Neuron (in vitro differentiated cells): ENCODE measurements around the gene ACACA.

Experiments
- H2AFZ ChIP-seq: one replicate; pipeline ENCODE4 v1.6.1; 2013; ENCODE audit warnings: low read depth, mild to moderate bottlenecking, inconsistent platforms, low read length, moderate library complexity
- H3K27me3 ChIP-seq: one replicate; pipeline ENCODE4 v1.6.1; 2013; ENCODE audit warnings: low read length; ENCODE audit not compliant: insufficient read depth
- H3K36me3 ChIP-seq: one replicate; pipeline ENCODE4 v1.6.1; 2013; ENCODE audit warnings: low read length; ENCODE audit not compliant: insufficient read depth
- H3K4me1 ChIP-seq: one replicate; pipeline ENCODE4 v1.6.1; 2013; ENCODE audit warnings: low read length; ENCODE audit not compliant: insufficient read depth
- H3K4me3 ChIP-seq: 2 replicates; pipeline ENCODE4 v1.5.1; 2013; ENCODE audit warnings: mild to moderate bottlenecking, low read length, moderate library complexity
- H3K9me3 ChIP-seq: one replicate; pipeline ENCODE4 v1.6.1; 2013; ENCODE audit warnings: low read length

ACACA gene

DNA sequence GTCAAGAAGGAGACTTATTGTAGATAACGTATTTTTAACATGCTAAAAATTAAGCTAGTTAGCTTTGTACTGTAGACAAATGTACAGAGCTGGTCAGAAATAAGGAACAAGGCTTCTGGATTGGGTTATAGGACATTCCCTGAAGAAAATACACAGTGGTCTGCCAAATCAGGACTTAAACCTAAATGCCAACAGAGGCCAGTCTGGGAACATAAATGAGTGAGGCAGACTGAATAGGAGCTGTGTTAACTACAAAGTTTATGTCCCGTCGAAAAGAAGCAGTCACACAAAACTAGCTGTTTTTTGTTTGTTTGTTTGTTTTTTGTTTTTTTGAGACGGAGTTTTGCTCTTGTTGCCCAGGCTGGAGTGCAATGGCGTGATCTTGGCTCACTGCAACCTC, 151.2 kb downstream of the ACACA start:
- no peaks in the 10 kb centered on the region for H3K27me3 ChIP-seq
- H2AFZ ChIP-seq: no peak overlapping the region
- no peaks in the 10 kb centered on the region for H3K9me3 ChIP-seq
- peaks cover 58% of the 10 kb centered on the region for H3K36me3 ChIP-seq
- no peaks in the 10 kb centered on the region for H3K4me1 ChIP-seq
- H3K4me3 ChIP-seq: no peak overlapping the region

DNA sequence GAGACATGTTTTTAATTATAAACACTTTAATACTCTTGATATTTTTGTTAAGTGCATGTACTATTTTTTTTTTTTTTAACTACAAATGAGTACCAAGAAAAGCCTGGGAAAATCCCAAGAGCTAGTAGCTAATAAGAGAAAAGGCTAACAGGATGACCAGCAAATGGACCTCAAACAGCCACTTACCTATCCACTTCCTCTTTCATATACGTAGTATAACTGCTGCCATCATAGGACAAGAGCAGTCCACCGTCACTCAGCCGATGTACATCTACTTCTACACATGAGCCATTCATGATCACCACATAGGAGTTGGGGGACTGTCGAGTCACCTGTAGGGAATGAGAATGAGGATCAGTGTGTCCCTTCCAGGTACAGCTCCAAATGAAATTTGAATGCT, 158.8 kb downstream of the ACACA start:
- no peak overlapping the region for H3K4me3 ChIP-seq
- no peaks in the 10 kb centered on the region for H3K9me3 ChIP-seq
- H2AFZ ChIP-seq: no peak overlapping the region
- H3K36me3 ChIP-seq: peaks cover 84% of the 10 kb centered on the region
- no peaks in the 10 kb centered on the region for H3K27me3 ChIP-seq
- H3K4me1 ChIP-seq: no peaks in the 10 kb centered on the region

DNA sequence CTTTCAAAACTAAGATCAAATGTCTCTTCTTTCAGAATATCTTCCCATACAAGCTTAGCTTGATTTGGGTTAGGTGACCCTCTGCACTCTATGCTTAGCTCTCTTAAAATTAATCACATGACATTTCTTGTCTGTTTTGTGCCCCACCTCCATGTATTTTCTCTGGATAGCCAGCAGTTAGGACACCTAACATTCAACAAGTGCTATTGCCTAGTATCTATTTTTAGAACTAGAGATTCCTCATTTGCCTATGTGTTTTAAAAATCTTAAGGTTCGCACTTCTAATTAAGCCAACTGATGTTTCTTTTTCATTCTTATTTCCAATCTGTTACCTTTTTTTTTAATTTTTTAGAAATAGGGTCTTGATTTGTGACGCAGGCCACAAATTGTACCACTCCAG, 160.6 kb downstream of the ACACA start:
- peaks cover 85% of the 10 kb centered on the region for H3K36me3 ChIP-seq
- no peak overlapping the region for H3K4me3 ChIP-seq
- no peaks in the 10 kb centered on the region for H3K27me3 ChIP-seq
- H2AFZ ChIP-seq: no peak overlapping the region
- no peaks in the 10 kb centered on the region for H3K9me3 ChIP-seq
- no peaks in the 10 kb centered on the region for H3K4me1 ChIP-seq

DNA sequence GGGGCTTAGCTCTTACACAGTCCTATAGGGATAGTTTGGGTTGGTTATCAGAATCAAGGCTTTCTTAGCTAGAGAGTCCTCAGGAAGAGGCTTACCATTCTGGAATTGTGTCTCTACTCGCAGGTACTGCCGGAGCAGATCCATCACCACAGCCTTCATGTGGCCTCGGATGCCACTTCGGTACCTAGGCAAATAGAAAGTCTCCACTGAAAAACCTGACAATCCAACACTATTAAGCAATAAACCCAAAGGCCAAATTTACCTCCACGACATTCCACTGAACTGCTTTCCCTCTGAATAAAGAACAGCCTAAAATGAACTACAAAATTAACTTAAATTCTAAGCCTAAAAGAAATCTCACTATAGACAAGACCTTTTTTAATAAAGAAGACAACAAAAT, 166.3 kb downstream of the ACACA start:
- Histone ChIP-seq H3K9me3 (no peaks in the 10 kb centered on the region), H3K4me3 (no peak overlapping the region), H3K4me1 (no peaks in the 10 kb centered on the region), H3K27me3 (no peaks in the 10 kb centered on the region), H2AFZ (no peak overlapping the region), H3K36me3 (peaks cover 84% of the 10 kb centered on the region)

DNA sequence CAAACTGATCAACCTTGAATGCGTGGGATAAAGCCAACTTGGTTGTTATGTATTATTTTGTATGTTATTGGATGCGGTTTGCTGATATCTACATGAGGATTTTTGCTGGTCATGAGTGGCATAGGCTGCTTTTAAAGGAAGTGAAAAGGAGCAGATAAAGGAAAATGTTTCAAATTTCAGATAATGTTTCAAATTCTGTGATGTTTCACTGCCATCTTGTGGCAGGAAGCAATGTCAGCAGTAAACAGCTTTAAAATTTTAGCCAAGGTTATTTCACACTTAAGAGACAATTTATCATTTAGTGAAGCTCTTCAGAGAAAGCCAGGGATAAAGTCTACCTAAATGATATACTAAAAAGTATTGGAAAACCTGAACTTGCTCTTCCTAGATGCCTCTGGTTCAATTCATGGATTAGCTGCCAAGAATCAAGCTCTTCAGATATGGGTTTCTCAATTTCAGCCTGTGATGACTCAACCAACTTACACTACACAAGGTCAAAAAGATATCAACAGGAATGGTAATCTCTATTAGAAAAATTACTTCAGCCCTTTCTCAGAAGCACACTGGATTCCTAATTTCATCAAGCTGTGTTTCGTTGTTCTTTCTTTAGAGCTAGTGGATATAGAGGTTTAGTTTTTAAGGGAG, 166.8 kb downstream of the ACACA start:
- Histone ChIP-seq H3K27me3 (no peaks in the 10 kb centered on the region), H3K4me3 (no peak overlapping the region), H3K9me3 (no peaks in the 10 kb centered on the region), H3K36me3 (peaks cover 83% of the 10 kb centered on the region), H2AFZ (no peak overlapping the region), H3K4me1 (no peaks in the 10 kb centered on the region)

DNA sequence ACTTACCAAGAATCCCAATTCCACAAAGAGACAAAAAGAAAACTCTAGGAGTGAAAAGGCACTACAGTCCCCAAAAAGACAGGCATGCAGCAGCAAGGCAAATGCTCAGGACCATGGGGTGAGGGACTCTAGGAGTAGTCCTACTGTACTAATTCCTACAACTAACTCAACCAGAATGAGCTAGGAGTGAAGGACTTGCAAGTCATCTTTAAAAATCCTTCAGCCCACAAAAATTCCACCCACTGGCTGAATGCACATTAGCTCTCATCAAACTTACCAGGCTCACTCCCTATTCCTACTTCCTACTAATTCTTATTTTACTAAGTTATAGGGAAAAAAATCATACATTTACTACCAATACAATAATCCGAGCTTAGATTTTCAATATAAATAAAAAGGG, 172.5 kb downstream of the ACACA start:
- Histone ChIP-seq H3K9me3 (peaks cover 3% of the 10 kb centered on the region), H2AFZ (no peak overlapping the region), H3K36me3 (peaks cover 66% of the 10 kb centered on the region), H3K4me3 (no peak overlapping the region), H3K4me1 (no peaks in the 10 kb centered on the region), H3K27me3 (no peaks in the 10 kb centered on the region)

DNA sequence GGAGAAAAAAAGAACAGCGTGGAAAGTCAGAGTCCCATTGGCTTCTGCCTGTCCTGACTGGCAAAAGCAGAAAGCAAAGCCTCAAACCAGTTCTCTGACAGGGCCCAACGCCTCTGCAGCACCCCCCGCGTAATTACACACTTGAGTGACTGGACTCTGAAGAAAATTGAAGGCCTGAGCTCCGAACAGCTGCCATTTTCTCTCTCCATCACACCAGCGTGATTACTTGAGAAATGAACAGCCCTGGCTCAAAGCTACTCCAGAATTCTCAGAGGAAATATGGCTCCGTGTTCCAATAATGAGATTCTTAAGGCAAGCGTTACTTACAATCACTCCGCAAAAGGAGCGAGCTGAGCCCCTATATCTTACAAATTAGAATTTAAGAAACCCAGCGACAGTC, 173.6 kb downstream of the ACACA start:
- H3K4me1 ChIP-seq: no peaks in the 10 kb centered on the region
- no peaks in the 10 kb centered on the region for H3K27me3 ChIP-seq
- no peak overlapping the region for H2AFZ ChIP-seq
- peaks cover 62% of the 10 kb centered on the region for H3K36me3 ChIP-seq
- H3K9me3 ChIP-seq: peaks cover 3% of the 10 kb centered on the region
- no peak overlapping the region for H3K4me3 ChIP-seq

DNA sequence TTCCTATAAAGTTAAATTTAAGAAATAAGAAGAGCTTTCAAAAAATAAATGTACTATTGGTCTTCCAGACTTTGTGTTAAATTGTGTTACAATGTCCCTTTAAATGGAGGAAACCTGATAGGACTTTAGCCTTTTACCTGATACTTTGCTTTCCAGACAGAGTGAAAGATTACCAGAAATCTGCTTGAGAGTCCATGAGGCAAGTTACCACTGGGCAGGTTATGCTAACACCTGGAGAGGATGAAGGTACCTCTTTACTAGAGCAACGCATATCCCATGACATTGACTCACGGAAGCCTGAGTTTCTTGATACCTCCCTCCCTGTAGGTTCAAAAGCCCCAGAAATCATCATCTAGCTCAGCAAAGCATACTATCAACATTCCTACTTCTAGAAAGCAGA, 174.7 kb downstream of the ACACA start:
- no peak overlapping the region for H3K4me3 ChIP-seq
- H3K27me3 ChIP-seq: peaks cover 3% of the 10 kb centered on the region
- H2AFZ ChIP-seq: no peak overlapping the region
- no peaks in the 10 kb centered on the region for H3K4me1 ChIP-seq
- peaks cover 52% of the 10 kb centered on the region for H3K36me3 ChIP-seq
- H3K9me3 ChIP-seq: peaks cover 3% of the 10 kb centered on the region

DNA sequence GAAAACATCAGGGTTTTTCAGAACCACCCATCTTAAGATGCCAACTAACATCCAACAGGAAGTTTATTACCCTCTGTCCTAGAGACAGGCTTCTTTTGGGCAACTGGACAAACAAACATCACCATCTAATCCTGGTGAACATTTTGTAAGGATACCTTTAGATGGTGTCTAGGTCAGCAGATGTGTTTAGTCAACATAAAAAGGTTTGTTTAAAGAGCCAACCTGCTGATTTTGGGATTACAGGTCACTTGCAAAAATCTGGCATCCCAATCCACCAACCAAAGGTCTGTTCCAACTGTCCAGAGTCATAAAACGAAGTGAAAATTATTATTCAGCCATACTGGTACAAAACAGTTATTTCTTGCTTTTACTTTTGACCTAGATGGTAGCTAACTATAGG, 176.0 kb downstream of the ACACA start:
- Histone ChIP-seq H3K27me3 (peaks cover 3% of the 10 kb centered on the region), H3K4me1 (peaks cover 11% of the 10 kb centered on the region), H3K9me3 (peaks cover 3% of the 10 kb centered on the region), H3K36me3 (peaks cover 42% of the 10 kb centered on the region), H2AFZ (no peak overlapping the region), H3K4me3 (no peak overlapping the region)

DNA sequence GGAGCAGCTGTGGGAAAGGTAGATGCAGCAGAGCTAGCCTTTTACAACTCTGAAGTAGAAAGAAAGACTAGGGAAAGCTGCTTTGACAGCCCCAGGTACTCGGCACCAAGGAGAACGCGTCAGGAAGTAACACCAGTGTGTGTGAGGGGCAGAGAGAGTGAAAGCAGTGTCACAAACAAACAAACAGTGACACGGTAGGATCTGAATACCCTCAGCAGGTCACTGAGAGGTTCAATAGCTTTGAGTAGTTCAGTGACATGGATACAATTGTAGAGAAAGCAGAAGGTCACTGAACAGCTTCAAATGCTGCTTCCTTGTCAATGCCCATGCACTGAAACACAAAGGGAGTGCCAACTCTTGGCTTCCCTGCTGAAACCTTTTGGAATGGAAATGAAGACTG, 181.2 kb downstream of the ACACA start:
- Histone ChIP-seq H3K4me3 (no peak overlapping the region), H3K9me3 (peaks cover under 1% of the 10 kb centered on the region), H3K4me1 (peaks cover 20% of the 10 kb centered on the region), H3K36me3 (peaks cover 26% of the 10 kb centered on the region), H3K27me3 (peaks cover 8% of the 10 kb centered on the region), H2AFZ (no peak overlapping the region)

DNA sequence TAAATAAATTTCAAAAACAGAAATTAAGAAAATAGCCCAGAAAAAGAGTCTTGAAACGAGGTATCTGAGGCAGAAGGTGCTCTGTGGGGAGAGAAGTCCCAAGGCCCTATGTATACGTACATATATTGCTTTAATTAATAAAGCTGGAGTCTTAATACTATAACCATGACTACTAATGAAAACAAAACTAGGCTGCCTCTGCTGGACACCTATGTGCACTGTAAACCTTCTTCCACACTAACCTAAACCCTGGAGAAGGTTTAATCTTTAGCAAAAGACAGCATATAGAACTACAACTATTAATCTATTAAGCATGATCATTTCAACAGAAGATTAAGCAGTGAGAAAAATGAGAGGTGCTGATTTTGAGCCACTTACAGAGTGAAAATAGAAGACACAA, 184.8 kb downstream of the ACACA start:
- H3K4me1 ChIP-seq: peaks cover 26% of the 10 kb centered on the region
- H3K9me3 ChIP-seq: no peaks in the 10 kb centered on the region
- no peak overlapping the region for H2AFZ ChIP-seq
- H3K4me3 ChIP-seq: no peak overlapping the region
- H3K36me3 ChIP-seq: peaks cover 25% of the 10 kb centered on the region
- peaks cover 5% of the 10 kb centered on the region for H3K27me3 ChIP-seq

DNA sequence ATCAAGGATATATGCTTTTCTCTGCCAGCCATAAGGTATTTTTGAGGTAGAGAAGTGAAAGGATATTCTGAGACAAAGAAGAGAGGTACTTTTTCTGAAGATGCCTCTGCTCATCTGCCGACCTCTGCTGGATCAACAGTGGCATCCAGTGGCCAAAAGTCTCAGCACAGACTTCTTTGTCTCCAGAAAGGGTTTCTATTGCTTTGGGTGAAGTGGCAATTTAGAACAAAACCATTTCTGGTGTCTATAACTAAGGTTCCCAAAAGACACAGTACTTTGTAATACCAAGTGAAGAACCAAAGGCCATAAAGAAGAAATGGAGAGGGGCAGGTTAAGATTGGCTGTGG, 186.1 kb downstream of the ACACA start:
- Histone ChIP-seq H3K4me3 (no peak overlapping the region), H3K27me3 (peaks cover 5% of the 10 kb centered on the region), H3K4me1 (peaks cover 14% of the 10 kb centered on the region), H2AFZ (no peak overlapping the region), H3K36me3 (peaks cover 29% of the 10 kb centered on the region), H3K9me3 (no peaks in the 10 kb centered on the region)

DNA sequence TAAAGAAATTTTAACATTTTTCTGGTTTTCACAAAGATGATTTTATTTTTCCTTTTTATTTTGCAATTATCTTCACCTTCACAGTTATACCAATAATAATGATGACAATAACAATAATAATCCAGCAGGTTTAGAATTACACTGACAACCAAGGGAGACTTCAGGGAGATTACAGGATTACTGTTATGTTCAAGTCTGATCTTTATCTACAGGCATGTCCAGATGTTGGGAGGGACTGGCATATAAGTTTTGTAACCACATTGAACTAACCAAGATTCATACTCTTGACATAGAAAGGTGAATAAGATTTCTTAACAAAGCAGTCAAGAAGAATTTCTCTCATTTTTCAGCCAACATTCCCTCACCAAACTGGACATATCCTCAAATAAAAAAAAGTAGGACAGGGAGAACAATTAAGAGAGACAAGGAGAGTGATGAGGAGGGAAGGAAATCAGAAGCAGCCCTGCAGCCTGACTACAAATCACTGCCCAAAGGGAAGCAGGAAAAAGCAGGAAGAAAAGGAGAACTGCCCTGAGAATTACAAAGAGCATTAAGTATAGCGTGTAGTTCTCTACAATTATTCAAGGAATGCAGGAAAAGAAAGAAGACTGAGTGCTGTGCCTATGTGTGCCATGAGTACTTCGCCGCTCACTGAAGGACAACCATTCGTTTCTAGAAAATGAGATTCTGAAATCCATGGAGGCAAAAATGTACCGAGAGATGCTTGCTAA, 186.6 kb downstream of the ACACA start:
- Histone ChIP-seq H3K9me3 (no peaks in the 10 kb centered on the region), H3K4me1 (peaks cover 10% of the 10 kb centered on the region), H3K4me3 (no peak overlapping the region), H3K36me3 (peaks cover 33% of the 10 kb centered on the region), H3K27me3 (peaks cover 5% of the 10 kb centered on the region), H2AFZ (no peak overlapping the region)

DNA sequence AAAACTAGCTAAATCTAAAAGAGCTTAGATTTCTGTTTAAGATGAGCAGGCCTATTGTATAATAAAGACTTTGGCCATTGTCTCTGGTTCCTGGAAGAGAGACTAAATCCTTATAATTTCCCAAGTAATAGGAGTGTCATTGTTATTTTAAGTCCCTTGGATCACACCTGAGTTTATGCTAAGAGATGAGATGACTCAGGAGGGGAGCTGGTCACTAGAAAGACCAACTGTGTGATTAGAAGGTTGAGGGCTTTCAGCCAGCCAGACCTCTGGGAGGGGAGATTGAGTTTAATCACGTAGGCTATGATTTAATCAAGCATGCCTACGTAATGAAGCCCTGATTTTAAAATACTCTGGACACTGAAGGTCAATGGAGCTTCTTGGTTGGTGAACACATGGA, 187.8 kb downstream of the ACACA start:
- peaks cover 5% of the 10 kb centered on the region for H3K27me3 ChIP-seq
- peaks cover 38% of the 10 kb centered on the region for H3K36me3 ChIP-seq
- H3K4me1 ChIP-seq: peaks cover 10% of the 10 kb centered on the region
- no peak overlapping the region for H2AFZ ChIP-seq
- H3K9me3 ChIP-seq: no peaks in the 10 kb centered on the region
- H3K4me3 ChIP-seq: no peak overlapping the region
